Testis (tissue), 2 donors: ENCODE results near the gene EMD.

ENCODE experiments used
- POLR2A ChIP-seq: fragments of 450-650 bp; IDR thresholded peaks from one replicate; pipeline ENCODE4 v1.6.1; 2017; ENCODE audit warnings: antibody characterized with exemption, mild to moderate bottlenecking, moderate library complexity
- TF ChIP-seq, protein P1 (sequence below), 3 experiments: fragments of 450-650 bp in 2 of 3; fragments of 200-600 bp in 1 of 3; sonication (generic) in 1 of 3; IDR thresholded peaks; one replicate each; pipeline ENCODE4 v1.5.1; 2016 to 2019; ENCODE audit warnings: antibody characterized with exemption in 3 of 3, mild to moderate bottlenecking in 2 of 3, moderate library complexity in 1 of 3

DNA sequence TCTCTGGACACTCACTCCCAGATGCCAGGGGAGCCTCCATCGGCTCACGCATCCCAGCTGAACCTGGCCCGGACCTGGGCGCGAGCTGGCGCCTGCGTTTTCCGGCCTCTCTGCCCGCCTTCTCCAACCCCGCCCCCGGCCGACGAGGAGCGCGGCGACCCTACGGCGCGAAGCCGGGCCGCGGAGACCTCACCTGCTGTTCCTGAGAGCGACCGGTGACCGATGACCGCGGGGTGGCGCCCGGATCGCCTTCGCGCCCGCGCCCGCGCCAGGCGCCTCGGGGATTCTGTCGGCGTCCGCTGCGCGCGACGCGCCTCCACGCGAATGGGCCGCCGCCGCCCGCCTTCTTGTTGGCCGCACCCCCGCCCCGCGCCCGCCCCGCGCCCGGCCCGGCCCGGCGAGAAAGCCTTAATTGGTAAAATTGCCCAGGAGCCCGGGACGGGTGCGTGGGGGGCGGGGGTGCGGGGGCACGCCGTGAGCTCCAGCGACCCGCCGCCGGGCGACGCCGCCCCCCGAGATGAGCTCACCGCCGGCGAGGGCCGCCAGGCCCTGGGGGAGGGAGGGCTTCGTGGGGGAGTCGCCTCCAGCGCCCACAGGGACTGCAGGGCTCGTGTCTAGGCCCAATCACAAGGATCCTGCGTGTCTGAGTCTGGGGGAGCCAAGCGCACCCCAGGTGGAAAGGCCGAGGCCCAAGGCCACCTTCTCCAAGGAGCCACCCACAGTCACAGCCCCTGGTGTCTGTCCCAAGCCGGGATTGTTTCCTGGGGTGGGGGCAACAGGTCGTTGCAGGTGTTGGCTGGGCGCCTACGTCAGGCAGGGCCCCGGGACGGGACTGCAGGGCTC is 4.6 kb upstream of the EMD start, which contains the start of gene FLNA:
- TF ChIP-seq, protein P1, sequence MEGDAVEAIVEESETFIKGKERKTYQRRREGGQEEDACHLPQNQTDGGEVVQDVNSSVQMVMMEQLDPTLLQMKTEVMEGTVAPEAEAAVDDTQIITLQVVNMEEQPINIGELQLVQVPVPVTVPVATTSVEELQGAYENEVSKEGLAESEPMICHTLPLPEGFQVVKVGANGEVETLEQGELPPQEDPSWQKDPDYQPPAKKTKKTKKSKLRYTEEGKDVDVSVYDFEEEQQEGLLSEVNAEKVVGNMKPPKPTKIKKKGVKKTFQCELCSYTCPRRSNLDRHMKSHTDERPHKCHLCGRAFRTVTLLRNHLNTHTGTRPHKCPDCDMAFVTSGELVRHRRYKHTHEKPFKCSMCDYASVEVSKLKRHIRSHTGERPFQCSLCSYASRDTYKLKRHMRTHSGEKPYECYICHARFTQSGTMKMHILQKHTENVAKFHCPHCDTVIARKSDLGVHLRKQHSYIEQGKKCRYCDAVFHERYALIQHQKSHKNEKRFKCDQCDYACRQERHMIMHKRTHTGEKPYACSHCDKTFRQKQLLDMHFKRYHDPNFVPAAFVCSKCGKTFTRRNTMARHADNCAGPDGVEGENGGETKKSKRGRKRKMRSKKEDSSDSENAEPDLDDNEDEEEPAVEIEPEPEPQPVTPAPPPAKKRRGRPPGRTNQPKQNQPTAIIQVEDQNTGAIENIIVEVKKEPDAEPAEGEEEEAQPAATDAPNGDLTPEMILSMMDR (IDR thresholded peaks at IDR 0.05), result no peak
- TF ChIP-seq POLR2A, result no peak
